Testis (tissue), 2 donors: ENCODE data around the gene TMEM209.

Experiments used
- POLR2A ChIP-seq: fragments of 450-650 bp; IDR thresholded peaks from one replicate; pipeline ENCODE4 v1.6.1; 2017; ENCODE audit warnings: antibody characterized with exemption, mild to moderate bottlenecking, moderate library complexity
- TF ChIP-seq, protein P1 (sequence below), 3 experiments: fragments of 450-650 bp in 2 of 3; fragments of 200-600 bp in 1 of 3; sonication (generic) in 1 of 3; IDR thresholded peaks; one replicate each; pipeline ENCODE4 v1.5.1; 2016 to 2019; ENCODE audit warnings: antibody characterized with exemption in 3 of 3, mild to moderate bottlenecking in 2 of 3, moderate library complexity in 1 of 3

DNA sequence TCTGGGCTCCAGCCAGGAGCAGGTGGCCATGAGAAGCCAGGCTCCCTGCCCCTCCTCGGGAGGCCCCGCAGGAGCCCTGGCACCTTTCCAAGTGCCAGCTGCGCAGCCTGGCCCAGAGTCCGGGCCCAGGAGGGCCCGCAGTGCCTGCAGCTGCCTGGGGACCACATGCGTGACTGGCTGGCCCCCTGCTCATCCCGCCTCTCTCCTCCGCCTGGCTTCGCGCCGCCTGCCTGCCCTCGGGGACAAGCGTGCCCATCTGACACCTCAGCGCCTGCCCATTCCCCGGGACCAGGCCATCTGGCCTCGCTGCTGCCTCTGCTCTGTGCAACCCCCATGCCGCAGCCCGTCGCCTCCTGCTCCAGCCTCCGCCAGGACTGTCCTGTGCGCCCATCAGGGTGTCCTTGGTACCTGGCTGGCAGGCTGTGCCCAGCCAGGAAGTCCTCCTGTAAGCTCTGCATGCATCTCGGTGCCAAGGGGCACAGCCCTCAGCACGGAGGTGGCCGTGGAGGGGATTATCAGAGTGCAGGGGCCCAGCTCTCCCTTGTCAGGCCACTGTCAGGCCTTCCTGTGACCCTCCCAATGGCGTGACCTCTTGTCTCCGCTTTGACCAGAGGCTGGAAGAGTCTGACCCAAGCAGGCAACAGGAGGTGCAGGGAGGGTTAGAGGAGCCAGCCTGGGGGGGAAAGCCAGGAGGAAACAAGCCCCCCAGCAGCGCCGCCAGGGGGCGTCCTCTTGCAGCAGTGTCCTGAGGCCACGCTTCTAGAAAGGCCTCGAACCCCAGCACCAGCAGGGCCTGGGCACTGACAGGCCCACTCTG lies 50.5 kb downstream of the TMEM209 start:
- TF ChIP-seq, protein P1, sequence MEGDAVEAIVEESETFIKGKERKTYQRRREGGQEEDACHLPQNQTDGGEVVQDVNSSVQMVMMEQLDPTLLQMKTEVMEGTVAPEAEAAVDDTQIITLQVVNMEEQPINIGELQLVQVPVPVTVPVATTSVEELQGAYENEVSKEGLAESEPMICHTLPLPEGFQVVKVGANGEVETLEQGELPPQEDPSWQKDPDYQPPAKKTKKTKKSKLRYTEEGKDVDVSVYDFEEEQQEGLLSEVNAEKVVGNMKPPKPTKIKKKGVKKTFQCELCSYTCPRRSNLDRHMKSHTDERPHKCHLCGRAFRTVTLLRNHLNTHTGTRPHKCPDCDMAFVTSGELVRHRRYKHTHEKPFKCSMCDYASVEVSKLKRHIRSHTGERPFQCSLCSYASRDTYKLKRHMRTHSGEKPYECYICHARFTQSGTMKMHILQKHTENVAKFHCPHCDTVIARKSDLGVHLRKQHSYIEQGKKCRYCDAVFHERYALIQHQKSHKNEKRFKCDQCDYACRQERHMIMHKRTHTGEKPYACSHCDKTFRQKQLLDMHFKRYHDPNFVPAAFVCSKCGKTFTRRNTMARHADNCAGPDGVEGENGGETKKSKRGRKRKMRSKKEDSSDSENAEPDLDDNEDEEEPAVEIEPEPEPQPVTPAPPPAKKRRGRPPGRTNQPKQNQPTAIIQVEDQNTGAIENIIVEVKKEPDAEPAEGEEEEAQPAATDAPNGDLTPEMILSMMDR (IDR thresholded peaks at IDR 0.05), result no peak
- TF ChIP-seq POLR2A, result no peak
